Activated T-cell treated with anti-CD3 and anti-CD28 coated beads, Interleukin-2, amount 50 U/mL, for 24 hours (primary cell): ENCODE results near the gene RAB14.

Source experiments
- DNase-seq: peaks from one replicate; pipeline ENCODE4 v3.0.0-alpha.2; 2020
- H3K27ac Mint-ChIP-seq: 2 replicates; pipeline ENCODE4 v1.8.0; 2020; ENCODE audit warnings: mild to moderate bottlenecking, mixed read lengths
- H3K27me3 Mint-ChIP-seq: 2 replicates; pipeline ENCODE4 v1.8.0; 2020; ENCODE audit warnings: mixed read lengths
- H3K36me3 Mint-ChIP-seq: 2 replicates; pipeline ENCODE4 v1.8.0; 2020; ENCODE audit warnings: low read depth, mixed read lengths
- H3K4me1 Mint-ChIP-seq: 2 replicates; pipeline ENCODE4 v1.8.0; 2020; ENCODE audit warnings: low read depth, mixed read lengths
- H3K4me3 Mint-ChIP-seq: 2 replicates; pipeline ENCODE4 v1.8.0; 2020; ENCODE audit warnings: mild to moderate bottlenecking, moderate library complexity, mixed read lengths
- H3K9me3 Mint-ChIP-seq: 2 replicates; pipeline ENCODE4 v1.8.0; 2020; ENCODE audit warnings: mixed read lengths

The RAB14 gene

GRCh38 chr9:121171236-121171635 lies 30.4 kb downstream of the RAB14 start:
- no peak overlapping the region for H3K4me3 Mint-ChIP-seq
- H3K4me1 Mint-ChIP-seq: peaks cover 20% of the 10 kb centered on the region
- no peak for DNase-seq
- H3K9me3 Mint-ChIP-seq: no peaks in the 10 kb centered on the region
- peak overlapping the region; percentile 23 for H3K27ac Mint-ChIP-seq
- no peaks in the 10 kb centered on the region for H3K27me3 Mint-ChIP-seq
- peaks cover 98% of the 10 kb centered on the region for H3K36me3 Mint-ChIP-seq

- Mint-ChIP-seq H3K27me3 (no peaks in the 10 kb centered on the region), H3K9me3 (no peaks in the 10 kb centered on the region), H3K4me3 (no peak overlapping the region), H3K36me3 (peaks cover 97% of the 10 kb centered on the region), H3K27ac (peak overlapping the region; percentile 77), H3K4me1 (peaks cover 20% of the 10 kb centered on the region)
- no peak for DNase-seq
Measured at GRCh38 chr9:121169094-121169601, 32.5 kb downstream of the RAB14 start.

GRCh38 chr9:121168052-121168451 lies 33.6 kb downstream of the RAB14 start:
- Mint-ChIP-seq H3K9me3 (no peaks in the 10 kb centered on the region), H3K4me1 (peaks cover 20% of the 10 kb centered on the region), H3K36me3 (peaks cover 95% of the 10 kb centered on the region), H3K27ac (peak overlapping the region; percentile 73), H3K27me3 (no peaks in the 10 kb centered on the region), H3K4me3 (no peak overlapping the region)
- no peak for DNase-seq

- Mint-ChIP-seq H3K4me1 (peaks cover 30% of the 10 kb centered on the region), H3K27ac (peak overlapping the region; percentile 76), H3K36me3 (peaks cover 89% of the 10 kb centered on the region), H3K4me3 (no peak overlapping the region), H3K27me3 (no peaks in the 10 kb centered on the region), H3K9me3 (no peaks in the 10 kb centered on the region)
- DNase-seq: no peak
Measured at GRCh38 chr9:121160025-121160424, 41.6 kb downstream of the RAB14 start.

GRCh38 chr9:121157939-121158338 lies 43.7 kb downstream of the RAB14 start:
- no peaks in the 10 kb centered on the region for H3K27me3 Mint-ChIP-seq
- no peaks in the 10 kb centered on the region for H3K9me3 Mint-ChIP-seq
- peaks cover 40% of the 10 kb centered on the region for H3K4me1 Mint-ChIP-seq
- peaks cover 92% of the 10 kb centered on the region for H3K36me3 Mint-ChIP-seq
- DNase-seq: no peak
- H3K4me3 Mint-ChIP-seq: no peak overlapping the region
- peak overlapping the region; percentile 77 for H3K27ac Mint-ChIP-seq

- H3K4me1 Mint-ChIP-seq: peaks cover 49% of the 10 kb centered on the region
- H3K27ac Mint-ChIP-seq: peak overlapping the region; percentile 94
- H3K4me3 Mint-ChIP-seq: peak overlapping the region; percentile 21
- no peak for DNase-seq
- H3K36me3 Mint-ChIP-seq: peaks cover 95% of the 10 kb centered on the region
- H3K27me3 Mint-ChIP-seq: no peaks in the 10 kb centered on the region
- no peaks in the 10 kb centered on the region for H3K9me3 Mint-ChIP-seq
Measured at GRCh38 chr9:121156263-121156731, 45.4 kb downstream of the RAB14 start.

- H3K27ac Mint-ChIP-seq: peak overlapping the region; percentile 60
- H3K36me3 Mint-ChIP-seq: peaks cover 93% of the 10 kb centered on the region
- no peaks in the 10 kb centered on the region for H3K9me3 Mint-ChIP-seq
- no peak overlapping the region for H3K4me3 Mint-ChIP-seq
- no peak for DNase-seq
- peaks cover 50% of the 10 kb centered on the region for H3K4me1 Mint-ChIP-seq
- H3K27me3 Mint-ChIP-seq: no peaks in the 10 kb centered on the region
Measured at GRCh38 chr9:121154782-121155181, 46.9 kb downstream of the RAB14 start.

GRCh38 chr9:121153642-121154041 lies 48.0 kb downstream of the RAB14 start:
- Mint-ChIP-seq H3K4me1 (peaks cover 45% of the 10 kb centered on the region), H3K27ac (peak overlapping the region; percentile 34), H3K27me3 (no peaks in the 10 kb centered on the region), H3K9me3 (no peaks in the 10 kb centered on the region), H3K36me3 (peaks cover 93% of the 10 kb centered on the region), H3K4me3 (no peak overlapping the region)
- DNase-seq: no peak

- no peak for DNase-seq
- no peak overlapping the region for H3K4me3 Mint-ChIP-seq
- H3K36me3 Mint-ChIP-seq: peaks cover 93% of the 10 kb centered on the region
- H3K4me1 Mint-ChIP-seq: peaks cover 24% of the 10 kb centered on the region
- H3K27ac Mint-ChIP-seq: peak overlapping the region; percentile 15
- H3K27me3 Mint-ChIP-seq: no peaks in the 10 kb centered on the region
- no peaks in the 10 kb centered on the region for H3K9me3 Mint-ChIP-seq
Measured at GRCh38 chr9:121150188-121150587, 51.5 kb downstream of the RAB14 start.

GRCh38 chr9:121144482-121144881 lies 57.2 kb downstream of the RAB14 start:
- no peak overlapping the region for H3K27ac Mint-ChIP-seq

GRCh38 chr9:121143771-121144170 lies 57.9 kb downstream of the RAB14 start:
- H3K9me3 Mint-ChIP-seq: no peaks in the 10 kb centered on the region
- H3K27me3 Mint-ChIP-seq: no peaks in the 10 kb centered on the region
- no peak for DNase-seq
- H3K27ac Mint-ChIP-seq: no peak overlapping the region
- H3K36me3 Mint-ChIP-seq: peaks cover 98% of the 10 kb centered on the region
- H3K4me1 Mint-ChIP-seq: no peaks in the 10 kb centered on the region
- no peak overlapping the region for H3K4me3 Mint-ChIP-seq

More at GRCh38 chr9:121144482-121144881, 57.2 kb downstream of the RAB14 start:
- Mint-ChIP-seq H3K4me3 (no peak overlapping the region), H3K4me1 (no peaks in the 10 kb centered on the region), H3K27me3 (no peaks in the 10 kb centered on the region), H3K9me3 (no peaks in the 10 kb centered on the region), H3K36me3 (peaks cover 98% of the 10 kb centered on the region)
- DNase-seq: no peak

- Mint-ChIP-seq H3K36me3 (peaks cover 95% of the 10 kb centered on the region), H3K4me3 (no peak overlapping the region), H3K27ac (no peak overlapping the region), H3K4me1 (peaks cover 4% of the 10 kb centered on the region), H3K27me3 (no peaks in the 10 kb centered on the region), H3K9me3 (no peaks in the 10 kb centered on the region)
- no peak for DNase-seq
Measured at GRCh38 chr9:121141706-121142105, 60.0 kb downstream of the RAB14 start.

GRCh38 chr9:121141306-121141705 lies 60.4 kb downstream of the RAB14 start:
- Mint-ChIP-seq H3K36me3 (peaks cover 95% of the 10 kb centered on the region), H3K27me3 (no peaks in the 10 kb centered on the region), H3K27ac (peak overlapping the region; percentile 38), H3K4me3 (no peak overlapping the region), H3K4me1 (peaks cover 7% of the 10 kb centered on the region), H3K9me3 (no peaks in the 10 kb centered on the region)
- no peak for DNase-seq

- Mint-ChIP-seq H3K4me3 (no peak overlapping the region), H3K27ac (peak overlapping the region; percentile 33), H3K9me3 (no peaks in the 10 kb centered on the region), H3K36me3 (peaks cover 97% of the 10 kb centered on the region), H3K27me3 (no peaks in the 10 kb centered on the region), H3K4me1 (peaks cover 7% of the 10 kb centered on the region)
- no peak for DNase-seq
Measured at GRCh38 chr9:121140162-121140561, 61.5 kb downstream of the RAB14 start.

GRCh38 chr9:121138973-121139372 lies 62.7 kb downstream of the RAB14 start:
- Mint-ChIP-seq H3K9me3 (no peaks in the 10 kb centered on the region), H3K36me3 (peaks cover 97% of the 10 kb centered on the region), H3K27me3 (no peaks in the 10 kb centered on the region), H3K4me1 (peaks cover 16% of the 10 kb centered on the region), H3K4me3 (no peak overlapping the region), H3K27ac (no peak overlapping the region)
- DNase-seq: no peak

- Mint-ChIP-seq H3K4me3 (no peak overlapping the region), H3K4me1 (peaks cover 16% of the 10 kb centered on the region), H3K36me3 (peaks cover 96% of the 10 kb centered on the region), H3K9me3 (no peaks in the 10 kb centered on the region), H3K27me3 (no peaks in the 10 kb centered on the region), H3K27ac (no peak overlapping the region)
- DNase-seq: no peak
Measured at GRCh38 chr9:121138561-121138960, 63.1 kb downstream of the RAB14 start.
